ENCODE data around the gene GPR137B.
"Not testable (repeated sequence)": the region's sequence is repeated elsewhere in the genome, so short reads cannot be mapped to it uniquely, and the experiment has no call there.

Gene GPR137B

DNA sequence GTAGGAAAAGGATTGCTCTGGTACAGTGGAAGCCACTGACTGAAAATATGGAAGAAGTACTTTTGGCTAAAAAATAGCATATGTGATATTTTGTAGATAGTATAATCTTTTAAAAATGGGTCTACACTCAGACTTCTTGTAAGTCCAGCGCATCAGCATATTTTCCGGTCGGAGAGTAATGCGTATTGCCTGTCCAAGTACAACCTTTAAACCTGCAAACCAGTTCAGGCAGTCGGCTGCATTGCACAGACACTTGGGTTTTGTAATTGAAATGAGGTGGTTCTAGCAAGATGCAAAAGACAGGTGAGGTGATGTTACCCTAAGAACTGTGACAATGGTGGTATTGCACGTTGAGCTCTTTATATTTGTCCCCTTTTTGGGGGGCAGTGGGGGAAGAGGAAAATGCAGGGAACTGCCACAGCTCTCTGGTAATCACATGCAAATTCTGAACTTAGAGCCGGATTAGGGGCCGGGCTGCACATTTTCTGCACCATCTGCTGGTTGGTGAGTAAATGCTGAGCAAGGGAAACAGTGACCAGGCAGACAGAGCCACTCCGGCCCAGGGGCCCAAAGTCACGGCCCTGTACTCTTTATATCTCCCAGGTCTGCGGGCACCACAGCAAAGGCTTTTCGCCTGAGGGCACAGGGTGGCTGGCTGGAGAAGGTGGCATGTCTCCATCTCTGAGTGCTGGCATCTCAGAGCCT lies 2.3 kb downstream of the GPR137B start:
- no peak for DNase-seq

DNA sequence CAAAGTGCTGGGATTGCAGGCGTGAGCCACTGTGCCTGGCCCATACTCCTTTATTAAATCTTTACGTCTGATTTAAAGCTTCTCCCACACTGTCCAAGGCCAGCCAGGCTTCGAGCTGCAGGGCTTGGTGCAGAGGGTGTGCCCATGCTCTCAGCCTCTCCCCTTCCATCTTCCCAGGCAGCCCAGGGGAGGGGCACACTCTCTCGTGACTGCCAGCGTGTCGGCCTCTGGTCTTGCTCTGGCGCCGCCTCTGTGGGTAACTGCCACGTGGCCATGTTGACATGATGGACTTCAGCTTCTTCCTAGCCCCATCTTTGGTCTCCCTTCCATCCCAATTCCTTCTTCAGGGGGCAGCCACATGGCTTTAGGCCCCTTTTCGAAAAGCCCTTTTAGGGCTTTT lies 4.7 kb downstream of the GPR137B start:
- DNase-seq, result no peak

- DNase-seq, result no peak
These were observed 5.5 kb downstream of the GPR137B start for GRCh38 chr1:236147521-236148469.

GRCh38 chr1:236148470-236148845 lies 6.1 kb downstream of the GPR137B start:
- DNase-seq, result no peak

- DNase-seq, result no peak
These were observed 6.8 kb downstream of the GPR137B start for GRCh38 chr1:236149003-236149595.

GRCh38 chr1:236149696-236150228 lies 7.4 kb downstream of the GPR137B start:
- no peak for DNase-seq

DNA sequence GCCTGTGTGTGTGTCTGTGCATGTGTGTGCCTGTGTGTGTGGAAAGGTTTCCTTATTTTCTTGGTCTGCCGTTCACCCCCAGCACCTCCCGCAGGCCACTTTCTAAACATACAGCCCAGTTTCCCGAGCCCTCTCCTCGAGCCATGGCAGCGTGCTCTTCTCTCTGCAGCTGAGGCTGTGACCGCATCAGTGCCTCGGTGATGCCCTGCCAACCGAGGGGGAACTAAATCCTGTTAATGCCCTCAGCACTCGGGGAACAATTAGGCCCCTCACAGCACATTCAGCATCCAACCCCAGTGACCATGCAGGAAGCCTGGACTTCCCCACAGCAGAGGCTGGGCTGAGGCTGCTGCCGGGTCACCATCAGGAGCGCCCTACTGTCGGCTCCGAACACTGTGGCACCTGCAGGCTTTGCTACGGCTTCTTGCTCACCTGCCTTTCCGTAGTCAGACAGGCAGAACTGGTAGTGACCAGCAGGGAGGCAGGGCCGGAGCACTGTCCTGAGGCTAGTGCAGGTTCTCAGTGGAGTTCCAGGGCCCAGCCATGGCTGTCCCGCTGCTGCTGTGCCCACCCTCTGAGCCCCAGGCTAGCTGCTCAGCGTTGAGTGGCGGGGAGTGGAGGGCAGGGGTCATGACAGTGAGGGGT lies 8.1 kb downstream of the GPR137B start:
- DNase-seq, result no peak

DNA sequence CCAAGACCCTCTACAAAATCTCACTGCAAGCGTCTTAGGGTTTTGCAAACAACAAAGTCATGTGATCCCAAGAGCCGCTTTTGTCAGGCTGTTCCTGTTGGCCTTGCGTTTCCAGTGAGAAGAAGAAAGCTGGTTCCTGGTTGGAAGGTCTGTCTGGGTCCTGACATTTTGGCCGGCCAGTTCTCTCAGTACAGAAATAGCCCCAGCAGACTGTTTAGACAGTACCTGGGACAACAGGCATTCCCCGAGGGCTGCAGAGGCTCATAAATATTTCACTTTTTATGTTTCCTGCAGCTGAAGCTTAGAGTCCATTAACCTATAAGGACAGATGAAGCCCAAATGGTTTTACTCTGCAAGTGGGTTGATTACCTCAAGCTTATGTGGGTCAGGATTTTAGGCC lies 8.6 kb downstream of the GPR137B start:
- DNase-seq, result no peak

DNA sequence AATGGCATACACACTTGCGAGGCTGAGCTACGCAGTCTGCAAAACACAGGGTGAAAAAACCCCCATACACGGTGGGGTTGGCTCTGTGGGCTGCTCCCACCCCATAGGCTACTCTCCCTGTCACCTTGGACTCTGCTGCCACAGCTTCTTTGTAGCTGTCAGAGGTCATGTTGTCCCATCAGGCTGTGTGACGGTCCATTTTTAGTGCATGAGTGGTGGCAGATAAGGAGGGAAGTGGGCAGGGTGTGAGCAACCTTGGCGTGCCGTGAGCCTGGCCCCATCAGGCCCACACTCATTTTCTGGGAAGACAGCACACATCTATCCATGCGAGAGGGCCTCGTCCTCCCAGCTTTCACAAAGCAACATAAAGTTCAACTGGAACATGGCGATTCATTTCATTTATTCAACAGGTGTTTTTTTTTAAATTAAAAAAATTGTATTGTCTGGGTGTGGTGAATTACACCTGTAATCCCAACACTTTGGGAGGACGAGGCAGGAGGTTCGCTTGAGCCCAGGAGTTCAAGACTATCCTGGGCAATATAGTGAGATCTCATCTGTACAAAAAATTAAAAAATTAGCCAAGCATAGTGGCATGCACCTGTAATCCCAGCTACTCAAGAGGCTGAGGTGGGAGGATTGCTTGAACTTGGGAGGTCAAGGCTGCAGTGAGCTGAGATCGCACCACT lies 9.5 kb downstream of the GPR137B start:
- no peak for DNase-seq

GRCh38 chr1:236154126-236154525 lies 11.8 kb downstream of the GPR137B start:
- no peak for DNase-seq

- DNase-seq, result no peak
These were observed 12.5 kb downstream of the GPR137B start for GRCh38 chr1:236154671-236155398.

DNA sequence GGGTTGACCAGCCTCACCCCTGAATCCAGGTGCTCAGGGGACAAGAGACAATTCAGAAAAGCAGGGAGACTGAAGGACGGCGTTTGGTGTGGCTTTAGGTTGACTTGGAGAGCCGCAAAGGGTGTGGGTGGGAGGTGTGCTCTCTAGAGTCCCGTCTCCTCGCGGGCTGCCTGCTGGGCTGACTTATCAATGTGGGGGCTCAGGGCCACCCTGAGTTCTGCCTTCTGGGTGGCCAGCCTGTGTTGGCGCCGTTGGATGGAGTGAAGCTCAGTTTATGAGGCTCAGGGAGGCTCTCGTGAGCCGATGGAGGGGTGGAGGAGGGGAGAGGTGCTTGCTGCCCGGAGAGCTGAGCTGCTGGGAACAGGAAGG lies 13.0 kb downstream of the GPR137B start:
- DNase-seq, result no peak

- DNase-seq, result no peak
These were observed 13.6 kb downstream of the GPR137B start for GRCh38 chr1:236155841-236156503.

GRCh38 chr1:236156512-236157208 lies 14.3 kb downstream of the GPR137B start:
- DNase-seq, result peak; percentile 88 to 92

DNA sequence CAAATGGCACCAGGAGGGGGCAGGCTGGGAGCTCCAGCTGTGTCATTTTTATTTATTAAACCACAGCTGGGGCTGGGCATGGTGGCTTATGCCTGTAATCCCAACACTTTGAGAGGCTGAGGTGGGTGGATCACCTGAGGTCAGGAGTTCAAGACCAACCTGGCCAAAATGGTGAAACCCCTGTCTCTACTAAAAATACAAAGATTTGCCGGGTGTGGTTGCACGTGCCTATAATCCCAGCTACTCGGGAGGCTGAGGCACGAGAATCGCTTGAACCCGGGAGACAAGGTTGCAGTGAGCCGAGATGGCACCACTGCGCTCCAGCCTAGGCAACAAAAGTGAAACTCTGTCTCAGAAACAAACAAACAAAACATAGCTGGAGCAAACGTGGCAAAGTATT lies 15.7 kb downstream of the GPR137B start:
- not testable (repeated sequence) for DNase-seq

GRCh38 chr1:236158719-236159118 lies 16.4 kb downstream of the GPR137B start:
- no peak for DNase-seq

DNA sequence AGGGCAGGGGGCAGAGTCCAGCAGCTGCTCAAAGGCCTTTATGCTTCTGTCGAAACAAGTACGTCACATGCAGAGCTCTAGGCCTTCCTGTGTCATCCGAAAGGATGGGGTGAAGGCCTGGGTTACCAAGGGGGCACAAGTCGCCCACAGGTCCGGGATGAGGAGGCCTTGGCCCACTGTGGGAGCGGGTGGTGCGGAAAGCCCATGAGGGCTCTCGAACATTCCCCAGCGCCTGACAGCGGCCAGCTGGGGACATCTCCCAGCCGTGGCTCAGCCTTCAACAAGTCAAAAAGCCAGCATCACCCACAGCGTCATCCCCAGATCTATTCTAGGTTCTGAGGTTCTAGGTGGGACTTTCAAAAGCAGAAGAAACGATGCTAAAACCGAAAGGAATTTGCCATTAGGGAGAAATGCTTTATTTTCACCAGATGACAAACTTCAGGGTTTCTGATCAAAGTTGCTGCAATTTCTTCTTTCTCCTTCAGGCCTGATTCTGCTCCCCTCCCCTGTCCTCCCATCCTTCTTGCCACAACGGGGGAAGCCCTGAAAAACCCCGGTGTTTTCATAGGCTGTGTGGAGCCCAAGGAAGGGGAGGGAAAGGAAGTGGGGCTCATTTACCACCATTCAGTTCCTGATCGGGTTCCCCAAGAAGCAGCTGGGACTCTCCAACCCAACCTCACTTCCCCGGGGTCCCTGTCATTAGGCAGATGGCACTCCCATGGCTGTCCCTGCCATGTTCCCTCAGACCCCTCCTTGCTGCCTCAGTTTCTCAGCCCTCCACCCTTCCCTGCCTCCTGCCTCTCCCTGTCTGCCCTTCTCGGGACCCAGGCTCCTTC lies 17.6 kb downstream of the GPR137B start:
- DNase-seq, result no peak

DNA sequence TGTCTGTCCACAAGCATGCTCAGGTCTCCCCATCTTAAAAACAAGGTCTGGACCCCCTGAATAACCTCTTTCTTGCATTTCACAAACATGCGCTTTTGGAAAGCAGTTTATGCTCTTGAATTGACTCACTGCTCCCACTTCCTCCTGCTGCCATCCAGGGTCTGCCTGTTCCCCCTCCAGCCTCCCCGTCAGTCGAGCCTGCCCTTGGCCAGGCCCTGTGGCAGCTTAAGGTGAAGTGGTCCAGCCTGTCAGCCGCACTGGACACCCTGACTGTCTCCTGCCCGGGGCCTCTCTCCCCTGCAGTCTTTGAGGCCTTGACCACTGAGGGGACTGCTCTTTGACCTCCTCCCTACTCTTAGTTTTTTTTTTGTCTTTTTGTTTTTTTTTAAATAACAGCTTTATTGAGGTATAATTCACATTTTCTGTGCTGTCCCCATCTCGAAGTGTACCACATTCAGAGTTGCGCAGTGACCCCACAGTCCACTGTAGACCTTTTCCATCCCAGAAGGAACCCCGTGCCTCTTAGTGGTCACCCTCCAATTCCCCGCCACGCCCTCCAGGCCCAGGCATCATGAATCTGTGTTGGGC lies 18.3 kb downstream of the GPR137B start:
- DNase-seq, result no peak

- DNase-seq, result no peak
These were observed 18.9 kb downstream of the GPR137B start for GRCh38 chr1:236161230-236161629.

Measured in Kasumi-1 (cell line).